Activated CD8-positive, alpha-beta memory T cell treated with anti-CD3 and anti-CD28 coated beads for 36 hours (primary cell): ENCODE measurements around the gene EZR. TPM values are rescaled to one million over a fixed set of nuclear protein-coding genes. Genes with fewer than 3 reads are reported as not detected.

Source experiments
- CTCF ChIA-PET: fragments of 350-600 bp; sonication (Branson Sonifier 250); formaldehyde crosslinking; loops from one replicate; lab custom pipeline; 2021; ENCODE audit warnings: antibody characterized with exemption; lab: Charles Lee
- POLR2A ChIA-PET: fragments of 350-600 bp; sonication (Branson Sonifier 250); formaldehyde crosslinking; loops from one replicate; lab custom pipeline; 2021; ENCODE audit warnings: antibody characterized with exemption; lab: Charles Lee
- total RNA-seq, 2 experiments: library from RNA; stranded (reverse); gene quantifications; one replicate each; pipeline ENCODE4 v1.2.3, GENCODE V29; 2021

The EZR gene
- total RNA-seq, 2 experiments from 2014 or later, result 260 to 266 TPM

- ChIA-PET POLR2A (interaction anchor here (0.6 kb wide), 1 partner anchor 116 kb away, joined by 6 read pairs; no protein-coding TSS in a partner anchor), CTCF (interaction anchor here (0.7 kb wide), 1 partner anchor 174 kb away, joined by 3 read pairs; no protein-coding TSS in a partner anchor)
These were observed 79.5 kb downstream of the EZR start for GRCh38 chr6:158739673-158740072.

- POLR2A ChIA-PET, result interaction anchor here (0.6 kb wide), 1 partner anchor 11 kb away, joined by 5 read pairs; no protein-coding TSS in a partner anchor
- CTCF ChIA-PET, result no interaction called here
These were observed 81.2 kb downstream of the EZR start for GRCh38 chr6:158737710-158738615.

DNA sequence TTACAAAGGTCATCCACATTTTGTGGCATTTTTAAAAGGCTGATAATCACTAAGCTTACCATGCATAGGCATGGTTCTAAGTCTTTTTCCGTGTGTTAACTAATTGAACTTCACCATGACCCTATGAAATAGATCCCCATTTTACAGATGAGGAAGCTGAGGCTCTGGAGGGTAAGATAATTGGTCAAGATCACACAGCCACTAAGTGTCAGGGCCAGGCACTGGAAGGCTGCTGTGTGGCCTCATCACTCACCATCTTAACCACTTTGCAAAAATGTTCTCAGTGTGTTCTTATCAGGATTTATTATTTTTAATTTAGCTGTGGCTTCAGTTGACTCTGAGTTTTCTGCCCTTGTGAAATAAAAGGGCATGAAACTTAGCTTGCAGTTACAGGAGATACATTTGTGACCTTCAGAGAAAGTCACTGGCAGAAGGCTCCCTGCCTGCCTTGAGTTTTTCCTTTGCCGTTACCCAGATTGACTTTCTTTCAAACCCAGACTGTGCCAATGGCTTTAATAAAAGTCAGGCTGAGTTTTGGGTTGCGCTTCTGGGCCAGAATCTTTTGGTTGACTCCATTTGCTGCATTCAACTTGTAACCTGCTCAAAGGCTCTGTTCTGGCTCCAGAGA, 82.0 kb downstream of the EZR start:
- CTCF ChIA-PET, result no interaction called here
- POLR2A ChIA-PET, result interaction anchor here (0.7 kb wide), 2 partner anchors 97 to 379 kb away, joined by 3 to 4 read pairs; no protein-coding TSS in a partner anchor

DNA sequence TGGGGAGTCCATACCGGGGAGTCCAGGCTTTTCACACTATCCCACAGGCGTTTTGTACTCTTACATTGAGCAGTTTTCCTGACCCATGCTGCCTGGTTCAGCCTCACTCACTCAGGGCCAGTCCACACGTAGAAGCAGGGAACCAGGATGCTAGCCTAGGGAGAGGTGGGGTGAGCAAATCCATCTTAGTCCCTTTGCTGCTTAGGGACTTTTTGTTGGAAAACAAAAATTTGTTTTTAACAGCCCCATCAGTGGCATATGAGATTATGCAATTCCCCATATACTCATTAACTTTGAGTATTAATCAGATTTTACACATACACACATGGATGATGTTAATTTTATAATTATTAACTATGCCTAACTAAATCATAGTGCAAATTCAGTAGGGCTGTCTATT, 84.2 kb downstream of the EZR start:
- ChIA-PET CTCF (no interaction called here), POLR2A (no interaction called here)

GRCh38 chr6:158730541-158730907, 88.6 kb downstream of the EZR start:
- CTCF ChIA-PET, result no interaction called here
- POLR2A ChIA-PET, result no interaction called here

- ChIA-PET POLR2A (no interaction called here), CTCF (no interaction called here)
These were observed 89.1 kb downstream of the EZR start for GRCh38 chr6:158729906-158730540.

- CTCF ChIA-PET, result no interaction called here
These were observed 93.5 kb downstream of the EZR start for GRCh38 chr6:158725704-158726103.

GRCh38 chr6:158722176-158722729, 96.9 kb downstream of the EZR start:
- CTCF ChIA-PET, result no interaction called here
- POLR2A ChIA-PET, result no interaction called here

More at GRCh38 chr6:158725704-158726103, 93.5 kb downstream of the EZR start:
- POLR2A ChIA-PET, result no interaction called here

- POLR2A ChIA-PET, result interaction anchor here (0.6 to 1.4 kb wide), 3 partner anchors 15 to 375 kb away, joined by 3 to 6 read pairs (median 5); no protein-coding TSS in a partner anchor
- CTCF ChIA-PET, result interaction anchor here (0.6 kb wide), 1 partner anchor 27 kb away, joined by 3 read pairs; no protein-coding TSS in a partner anchor
These were observed 100.6 kb downstream of the EZR start for GRCh38 chr6:158718461-158719046.

GRCh38 chr6:158717341-158718330, 101.5 kb downstream of the EZR start:
- POLR2A ChIA-PET, result interaction anchor here (0.6 to 1.4 kb wide), 3 partner anchors 152 to 376 kb away, joined by 3 to 5 read pairs (median 3); no protein-coding TSS in a partner anchor
- CTCF ChIA-PET, result interaction anchor here (0.5 to 0.6 kb wide), 2 partner anchors 26 to 363 kb away, joined by 3 to 4 read pairs; no protein-coding TSS in a partner anchor

Other genes starting within 250 kb of the EZR start
- 100 to 1,000 TPM in 1 of 2 experiments, 10 to 100 TPM in 1; 90.6 to 100 TPM for gene DYNLT1, start 174.6 kb downstream of the EZR start, total RNA-seq
- gene SYTL3, start 169.3 kb downstream of the EZR start, total RNA-seq, result 100 to 1,000 TPM; 119 to 124 TPM
- 1 to 10 TPM; 4.2 to 4.5 TPM for gene RSPH3, start 180.8 kb upstream of the EZR start, total RNA-seq
- gene TAGAP, start 225.6 kb upstream of the EZR start, total RNA-seq, result 100 to 1,000 TPM; 119 to 121 TPM